AG10803 (cell line): Measurements from ENCODE around the gene ODAPH.
A peak's percentile ranks its signal among the peaks of the same experiment; 100 is the strongest.
"Not testable (repeated sequence)": the region's sequence is repeated elsewhere in the genome, so short reads cannot be mapped to it uniquely, and the experiment has no call there.

Experiments used
- DNase-seq: peaks from one replicate; pipeline ENCODE4 v3.0.0; 2010; ENCODE audit warnings: low read depth
- H3K4me3 ChIP-seq: 2 replicates; pipeline ENCODE4 v1.5.1; 2011; ENCODE audit warnings: mild to moderate bottlenecking, low read length, control low read depth
- CTCF ChIP-seq: conservative IDR thresholded peaks from 2 replicates; pipeline ENCODE4 v1.5.1; 2011; ENCODE audit warnings: mild to moderate bottlenecking, low read length, control low read depth, inconsistent platforms

The ODAPH gene

GRCh38 chr4:75542824-75543223, 13.0 kb upstream of the ODAPH start:
- H3K4me3 ChIP-seq = no peak overlapping the region
- TF ChIP-seq CTCF = no peak
- peak; percentile 65 for DNase-seq

GRCh38 chr4:75544220-75544619, 11.6 kb upstream of the ODAPH start:
- not testable (repeated sequence) for H3K4me3 ChIP-seq
- peak; percentile 12 for DNase-seq

- TF ChIP-seq CTCF = no peak
- H3K4me3 ChIP-seq = no peak overlapping the region
- DNase-seq = no peak
These were observed 11.0 kb upstream of the ODAPH start for GRCh38 chr4:75544870-75545269.

GRCh38 chr4:75545526-75545925, 10.3 kb upstream of the ODAPH start:
- TF ChIP-seq CTCF = no peak
- H3K4me3 ChIP-seq = no peak overlapping the region
- peak; percentile 70 for DNase-seq

GRCh38 chr4:75547647-75548387, 8.0 kb upstream of the ODAPH start:
- DNase-seq = peak; percentile 46
- no peak overlapping the region for H3K4me3 ChIP-seq
- TF ChIP-seq CTCF = no peak

- DNase-seq = no peak
- TF ChIP-seq CTCF = no peak
These were observed 6.8 kb upstream of the ODAPH start for GRCh38 chr4:75549019-75549418.

GRCh38 chr4:75552452-75552851, 3.4 kb upstream of the ODAPH start:
- no peak for TF ChIP-seq CTCF
- DNase-seq = no peak
- H3K4me3 ChIP-seq = no peak overlapping the region

More at GRCh38 chr4:75549019-75549418, 6.8 kb upstream of the ODAPH start:
- no peak overlapping the region for H3K4me3 ChIP-seq
